H1 (cell line): Measurements from ENCODE around the gene MGARP. TPM values are rescaled to one million over a fixed set of nuclear protein-coding genes. Genes with fewer than 3 reads are reported as not detected.

Experiments used
- polyA plus RNA-seq, 7 experiments: library from polyadenylated mRNA; depleted of rRNA in 3 of 7; stranded (reverse) in 5 of 7; unstranded in 2 of 7; fragments of >200 nt in 5 of 7; fragments of 200-250 nt in 2 of 7; gene quantifications; 1 replicate in 5 of 7; 2 replicates in 1 of 7; 4 replicates in 1 of 7; pipeline versions ENCODE4 v1.2.1 to v1.2.3, GENCODE V29; 2011 to 2013; ENCODE audit warnings: missing spikeins in 2 of 7, mixed read lengths in 2 of 7
- total RNA-seq: library from RNA; stranded (reverse); fragmentation: NEBNext Ultra II Directional; extraction: Animal tissue kit (Norgen Biotek cat#: 25700); gene quantifications from 2 replicates; pipeline ENCODE4 v1.2.1, GENCODE V29; 2021
- TF ChIP-seq, protein P1 (sequence below), 3 experiments: IDR thresholded peaks; 1 replicate in 2 of 3; 2 replicates in 1 of 3; pipeline versions ENCODE4 v1.5.1 to v1.6.1; 2011; ENCODE audit warnings: low read length in 3 of 3, mild to moderate bottlenecking in 3 of 3, inconsistent platforms in 2 of 3, low read depth in 1 of 3, moderate library complexity in 1 of 3; ENCODE audit not compliant: insufficient read depth in 1 of 3; ENCODE audit errors: control extremely low read depth in 1 of 3

Gene MGARP
- total and polyA plus RNA-seq, 2 of the 8 experiments (the other 6 are each of a cell fraction or from before 2014, with no cell fraction given), result 2.8 to 4.5 TPM

DNA sequence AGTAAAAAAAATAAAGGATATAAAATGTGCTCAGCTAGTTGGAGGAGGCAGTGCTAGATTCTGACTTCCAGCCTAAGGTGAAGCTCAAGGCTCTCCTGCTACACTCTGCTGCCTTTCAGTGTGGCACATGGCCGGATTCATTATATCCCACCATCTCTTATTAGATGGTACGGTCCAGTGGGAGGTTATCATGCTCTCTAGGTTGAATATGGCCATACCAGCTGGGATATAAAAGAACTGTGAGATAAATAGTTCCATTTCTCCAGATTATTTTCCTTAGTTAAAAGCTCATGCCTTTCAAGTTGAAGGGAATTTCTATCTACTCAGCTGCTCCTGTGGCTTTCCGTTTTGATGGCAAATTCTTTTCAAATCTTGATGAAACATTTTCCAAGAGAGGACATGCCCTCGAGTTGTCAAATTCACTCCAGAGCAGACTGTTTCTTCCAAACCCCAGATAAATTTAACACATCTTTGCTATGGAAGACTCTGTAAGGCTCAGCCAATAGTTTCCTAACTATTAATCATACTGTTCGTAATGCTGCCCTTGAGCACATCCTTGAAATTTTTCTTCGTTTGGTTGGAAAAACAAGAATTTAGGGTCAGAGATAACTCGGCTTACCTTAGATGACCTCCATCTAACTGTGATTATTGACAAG is 2.2 kb upstream of the MGARP start (continued):
- TF ChIP-seq, protein P1, sequence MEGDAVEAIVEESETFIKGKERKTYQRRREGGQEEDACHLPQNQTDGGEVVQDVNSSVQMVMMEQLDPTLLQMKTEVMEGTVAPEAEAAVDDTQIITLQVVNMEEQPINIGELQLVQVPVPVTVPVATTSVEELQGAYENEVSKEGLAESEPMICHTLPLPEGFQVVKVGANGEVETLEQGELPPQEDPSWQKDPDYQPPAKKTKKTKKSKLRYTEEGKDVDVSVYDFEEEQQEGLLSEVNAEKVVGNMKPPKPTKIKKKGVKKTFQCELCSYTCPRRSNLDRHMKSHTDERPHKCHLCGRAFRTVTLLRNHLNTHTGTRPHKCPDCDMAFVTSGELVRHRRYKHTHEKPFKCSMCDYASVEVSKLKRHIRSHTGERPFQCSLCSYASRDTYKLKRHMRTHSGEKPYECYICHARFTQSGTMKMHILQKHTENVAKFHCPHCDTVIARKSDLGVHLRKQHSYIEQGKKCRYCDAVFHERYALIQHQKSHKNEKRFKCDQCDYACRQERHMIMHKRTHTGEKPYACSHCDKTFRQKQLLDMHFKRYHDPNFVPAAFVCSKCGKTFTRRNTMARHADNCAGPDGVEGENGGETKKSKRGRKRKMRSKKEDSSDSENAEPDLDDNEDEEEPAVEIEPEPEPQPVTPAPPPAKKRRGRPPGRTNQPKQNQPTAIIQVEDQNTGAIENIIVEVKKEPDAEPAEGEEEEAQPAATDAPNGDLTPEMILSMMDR (IDR thresholded peaks at IDR 0.05; ENCODE audit: control extremely low read depth in 1 of 3, insufficient read depth in 1 of 3, low read depth in 1 of 3, low read length in 3 of 3), result no peak
- TF ChIP-seq, all 59 proteins: peak for 0
